HG03457 (cell line): ENCODE results near the gene NRXN3.
"Not testable (repeated sequence)": the region's sequence is repeated elsewhere in the genome, so short reads cannot be mapped to it uniquely, and the experiment has no call there.

Source experiments
- ATAC-seq: cut with Tn5 transposase; IDR thresholded peaks from one replicate; pipeline ENCODE4 v1.9.1; 2021; ENCODE audit warnings: moderate number of reproducible peaks; ENCODE audit not compliant: unreplicated experiment

NRXN3 gene

DNA sequence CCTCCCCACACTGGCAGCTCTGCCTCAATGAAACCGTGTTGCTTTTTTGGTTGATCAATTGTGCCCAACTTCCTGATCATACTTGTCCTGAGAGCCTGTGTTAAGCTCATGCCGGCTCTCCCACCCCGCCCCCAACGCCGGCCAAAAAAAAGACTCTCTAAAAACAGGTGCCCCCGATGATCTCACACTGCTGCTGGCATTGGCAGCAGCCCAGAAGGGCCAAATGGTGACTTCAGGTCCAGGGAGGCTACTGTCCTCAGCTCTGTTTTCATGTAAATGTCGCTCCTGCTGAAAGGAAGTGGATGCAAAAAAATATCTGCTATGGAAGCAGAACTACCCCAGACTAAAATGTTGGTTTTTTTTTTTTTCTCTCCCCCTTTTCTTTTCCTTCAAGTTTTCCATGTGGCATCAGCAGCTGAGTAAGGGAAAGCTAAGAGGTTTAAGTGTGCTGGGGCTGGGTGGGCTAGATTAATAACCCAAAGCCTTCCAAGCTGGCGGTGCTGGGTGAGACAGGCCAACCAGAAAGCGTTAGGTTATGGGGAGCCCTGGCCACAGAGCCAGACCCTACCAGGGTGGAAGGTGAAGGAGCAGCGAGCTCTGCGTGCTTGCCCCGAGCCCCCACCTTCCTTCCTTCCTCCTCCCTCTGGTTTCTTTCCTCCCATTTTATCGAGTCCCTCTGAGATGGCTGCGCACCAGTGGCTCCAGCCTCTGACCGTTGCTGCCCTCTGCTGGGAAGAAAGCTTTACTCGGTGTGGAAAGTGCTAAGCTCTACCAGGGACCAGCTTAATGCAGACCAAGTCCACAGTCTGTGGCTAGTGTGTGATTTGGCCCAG, 396.1 kb downstream of the NRXN3 start:
- ATAC-seq, result peak; percentile 95

DNA sequence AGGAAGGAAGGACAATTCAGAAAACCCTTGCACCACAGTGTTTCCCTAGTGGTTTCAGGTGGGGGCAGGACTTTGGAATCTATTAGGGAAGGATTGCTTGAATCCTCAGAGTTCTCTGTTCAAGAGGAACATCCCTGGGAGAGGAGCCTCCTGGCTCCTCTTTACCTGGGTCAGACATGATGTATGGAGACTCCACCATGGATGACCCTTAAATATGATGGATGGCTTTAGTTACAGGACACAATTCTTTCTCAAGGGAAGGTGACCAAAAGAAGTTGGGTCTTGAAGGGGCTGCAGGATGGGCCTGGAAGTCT, 396.6 kb downstream of the NRXN3 start:
- ATAC-seq, result no peak

DNA sequence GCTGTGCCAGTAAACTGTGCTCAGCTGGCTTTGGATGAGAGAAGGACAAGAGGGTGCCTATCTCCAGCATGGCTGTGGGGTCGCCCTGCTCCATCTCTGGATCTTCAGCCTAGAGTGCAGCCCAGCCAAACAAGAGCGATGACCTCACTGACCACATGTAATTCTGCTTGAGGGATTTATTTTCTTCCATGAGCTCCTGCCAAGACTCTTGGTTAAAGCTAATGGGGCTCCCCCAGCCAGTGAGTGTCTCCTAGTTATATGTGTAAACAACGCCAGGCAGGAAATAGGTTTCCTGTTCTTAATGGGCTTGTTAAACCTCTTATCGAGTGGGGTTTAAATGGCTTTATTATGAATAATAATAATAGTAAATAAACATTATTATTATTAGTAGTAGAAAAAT, 397.2 kb downstream of the NRXN3 start:
- ATAC-seq, result no peak

DNA sequence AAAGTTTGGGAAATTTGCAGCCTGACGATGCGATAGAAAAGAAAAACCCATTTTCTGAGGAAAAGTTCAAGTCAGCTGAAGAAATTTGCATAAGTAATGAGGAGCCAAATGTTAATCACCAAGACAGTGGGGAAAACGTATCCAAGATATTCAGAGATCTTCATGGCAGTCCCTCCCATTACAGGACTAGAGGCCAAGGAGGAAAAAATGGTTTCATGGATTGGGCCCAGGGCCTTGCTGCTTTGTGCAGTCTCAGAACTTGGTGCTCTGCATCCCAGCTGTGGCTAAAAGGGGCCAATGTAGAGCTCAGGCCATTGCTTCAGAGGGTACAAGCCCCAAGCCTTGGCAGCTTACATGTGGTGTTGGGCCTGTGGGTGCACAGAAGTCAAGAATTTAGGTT, 403.6 kb downstream of the NRXN3 start:
- ATAC-seq, result not testable (repeated sequence)

DNA sequence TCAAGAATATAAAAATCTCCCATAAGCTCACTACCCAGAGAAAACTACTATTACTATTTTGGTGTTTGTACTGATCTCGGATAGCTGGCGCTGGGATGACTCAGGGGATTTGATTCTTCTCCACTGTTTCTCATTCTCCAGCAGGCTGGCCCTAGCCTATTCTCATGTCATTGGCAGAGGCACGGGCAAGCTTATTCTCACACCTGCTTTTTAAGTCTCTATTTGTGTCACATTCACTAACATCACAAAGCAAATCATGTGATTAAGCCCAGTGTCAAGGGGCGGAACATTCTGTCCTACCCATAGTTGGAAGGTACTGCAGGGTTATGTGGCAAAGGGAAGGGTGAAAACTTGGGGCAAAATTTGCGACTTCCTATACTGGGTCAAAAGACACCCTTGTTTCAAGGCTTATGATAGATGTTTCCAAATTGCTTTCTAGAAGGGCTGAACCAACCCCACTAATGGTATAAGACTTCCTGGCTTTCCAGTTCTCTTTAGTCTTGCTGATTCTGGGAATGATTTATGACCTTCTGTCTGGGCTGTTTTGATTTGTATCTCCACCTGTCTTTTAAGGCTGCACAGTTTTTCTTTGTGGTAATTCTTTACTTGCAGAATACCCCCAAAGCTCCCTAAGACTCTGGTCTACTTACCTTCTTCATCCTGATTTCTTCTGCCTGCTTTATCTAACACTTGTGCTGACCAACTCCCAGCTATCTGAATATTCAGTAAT, 406.4 kb downstream of the NRXN3 start:
- ATAC-seq, result no peak

DNA sequence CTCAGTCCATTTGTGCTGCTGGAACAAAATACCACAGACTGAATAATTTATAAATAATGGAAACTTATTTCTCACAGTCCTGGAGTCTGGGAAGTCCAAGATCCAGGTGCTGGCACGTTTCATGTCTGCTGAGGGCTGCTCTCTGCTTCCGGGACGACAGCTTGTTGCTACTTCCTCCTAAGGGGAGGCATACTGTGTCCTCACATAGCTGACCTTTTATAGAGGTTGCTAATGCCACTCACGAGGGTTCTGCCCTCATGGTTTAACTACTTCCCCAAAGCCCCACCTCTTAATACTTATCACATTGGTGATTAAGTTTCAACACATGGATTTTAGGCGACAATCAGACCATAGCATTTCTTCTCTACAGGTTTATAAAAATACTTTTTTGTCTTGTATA, 411.1 kb downstream of the NRXN3 start:
- no peak for ATAC-seq

DNA sequence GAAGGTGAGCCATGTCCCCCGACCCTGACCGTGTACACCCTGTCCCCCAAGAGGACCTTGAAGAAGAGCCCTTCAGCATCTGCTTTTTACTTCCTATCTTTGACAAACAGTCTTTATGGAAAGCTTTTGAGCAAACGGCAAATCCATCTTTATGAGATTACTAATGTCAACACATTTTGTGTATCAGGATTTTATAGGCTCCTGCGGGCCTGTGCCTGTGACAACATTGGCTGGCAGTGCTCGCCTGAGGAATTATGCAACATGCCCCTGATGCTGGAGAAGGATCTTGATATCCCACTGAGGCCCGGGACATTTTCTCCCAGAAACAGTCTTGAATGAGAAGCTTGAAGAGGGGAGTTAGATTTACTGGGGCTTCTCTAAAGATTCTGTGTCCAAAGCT, 416.5 kb downstream of the NRXN3 start:
- no peak for ATAC-seq

DNA sequence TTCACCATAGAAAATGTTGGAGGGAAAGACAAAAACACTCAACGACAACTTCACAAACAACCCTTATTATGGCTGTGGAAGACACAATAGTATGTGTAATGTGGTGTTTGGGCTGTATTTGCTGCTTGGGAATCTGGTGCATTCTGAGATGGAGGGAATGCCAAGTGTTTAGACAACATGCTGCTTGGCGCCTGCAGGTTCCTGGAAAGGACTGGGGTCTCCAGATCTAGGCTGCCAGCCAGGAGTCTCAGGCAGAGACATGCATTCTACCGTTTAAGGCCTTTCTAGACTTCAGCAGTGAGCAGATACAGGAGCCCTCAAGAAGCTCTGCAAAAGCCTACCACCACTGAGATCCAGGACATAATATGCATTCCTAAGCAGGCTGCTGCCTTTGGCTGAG, 418.7 kb downstream of the NRXN3 start:
- no peak for ATAC-seq

DNA sequence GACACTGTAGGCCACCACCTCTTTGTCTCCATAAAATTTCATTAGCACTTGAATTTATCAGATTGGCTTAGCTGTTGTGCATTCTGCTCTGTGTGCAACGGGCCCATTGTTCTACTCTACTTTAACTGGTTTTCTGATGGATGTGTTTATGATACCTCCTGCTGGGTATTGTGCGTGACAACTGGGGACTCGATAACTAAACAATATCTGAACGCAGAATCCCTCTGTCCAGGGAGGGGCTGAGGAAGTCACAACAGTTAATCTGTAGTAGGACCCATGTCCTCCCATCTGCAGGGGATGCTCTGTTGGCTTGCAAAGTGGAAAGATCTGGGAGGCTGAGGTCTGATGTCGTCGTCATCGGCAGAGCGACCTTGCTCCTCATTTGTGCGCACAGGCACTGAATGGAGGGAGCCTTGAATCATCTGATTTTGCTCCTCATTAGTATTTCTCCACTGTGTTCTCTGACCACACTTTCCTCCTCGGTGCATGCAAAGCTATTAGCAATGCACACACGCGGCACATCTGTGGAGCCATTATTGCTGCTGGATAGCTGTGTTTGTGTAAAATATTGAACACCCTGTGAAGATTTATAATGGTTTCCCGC, 422.5 kb downstream of the NRXN3 start:
- ATAC-seq, result no peak

DNA sequence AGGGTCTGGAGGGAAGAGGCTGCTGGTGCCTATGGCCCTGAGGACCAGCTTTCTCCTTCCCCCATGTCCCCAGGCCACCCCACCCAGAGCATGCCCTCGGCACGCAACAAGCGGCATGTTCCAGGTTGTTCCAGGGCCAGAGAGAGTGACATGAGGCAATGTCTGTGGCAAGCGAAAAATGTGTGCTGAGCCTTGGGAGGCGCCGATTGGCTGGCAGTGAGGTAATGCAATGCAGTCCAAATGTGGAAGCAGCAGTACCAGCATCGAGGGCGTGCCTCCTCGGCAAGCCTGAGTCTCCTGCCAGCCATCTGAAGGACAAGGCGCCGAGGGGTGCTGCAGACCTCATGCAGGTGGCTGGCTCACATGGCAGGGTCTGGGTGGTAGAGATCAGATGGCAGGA, 423.8 kb downstream of the NRXN3 start:
- ATAC-seq, result no peak

DNA sequence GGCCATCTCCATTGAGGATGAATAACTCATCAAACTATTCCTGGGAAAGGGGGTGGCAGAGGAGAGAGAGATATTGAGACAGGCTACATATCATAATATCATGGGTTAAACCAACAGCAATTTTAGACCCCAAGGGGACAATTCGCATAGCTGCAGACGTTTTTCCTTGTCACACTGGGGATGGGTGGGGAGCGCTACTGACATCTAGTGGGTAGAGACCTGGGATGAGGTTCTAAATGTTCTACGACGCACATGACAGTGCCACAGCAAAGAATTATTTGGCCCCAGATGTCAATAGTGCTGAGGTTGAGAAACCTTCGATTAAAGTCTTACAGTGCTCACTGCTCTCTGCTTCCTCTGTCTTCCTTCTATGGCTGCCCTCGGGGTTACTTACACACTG, 425.6 kb downstream of the NRXN3 start:
- no peak for ATAC-seq

DNA sequence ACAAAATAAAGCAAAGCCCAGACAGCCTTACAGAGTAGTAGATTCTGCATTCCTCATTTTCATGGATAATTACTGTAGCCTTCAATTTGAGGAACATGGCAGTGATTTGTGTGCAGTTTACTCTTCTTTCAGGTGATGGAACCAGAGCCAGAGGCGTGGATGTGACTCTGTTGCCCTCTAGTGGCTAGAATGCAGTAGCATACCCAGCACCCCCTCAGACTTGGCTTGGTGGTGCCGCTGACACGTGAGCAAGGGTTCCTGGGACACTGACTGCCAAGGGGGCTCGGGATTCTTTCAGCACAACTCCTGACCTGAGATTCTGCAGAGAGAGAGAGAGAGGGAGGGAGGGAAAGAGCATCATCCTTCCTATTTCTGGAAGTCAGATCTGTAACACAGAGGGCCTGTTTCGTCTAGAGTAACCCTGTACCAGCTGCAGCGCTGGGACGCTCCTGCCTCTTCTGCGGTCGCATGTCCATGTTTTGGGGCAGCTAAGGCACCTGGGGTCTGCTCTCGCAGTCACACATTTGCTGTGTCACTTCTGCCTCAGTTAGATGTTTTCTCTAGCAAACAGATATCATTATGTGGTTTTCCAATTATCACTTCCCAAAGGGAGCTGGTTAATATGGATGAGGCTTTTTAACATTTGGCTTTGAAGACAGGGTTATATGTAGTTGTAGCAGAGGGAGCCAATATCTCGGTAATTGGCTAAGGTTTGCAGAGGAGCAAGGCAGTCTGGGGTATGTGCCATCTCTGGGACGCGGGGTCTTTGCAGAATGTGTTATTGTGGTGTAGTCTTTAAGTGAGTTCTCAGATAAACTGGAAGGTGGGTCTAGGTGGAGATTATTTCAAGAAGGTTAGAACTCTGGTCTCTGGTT, 428.1 kb downstream of the NRXN3 start:
- ATAC-seq, result peak; percentile 86

DNA sequence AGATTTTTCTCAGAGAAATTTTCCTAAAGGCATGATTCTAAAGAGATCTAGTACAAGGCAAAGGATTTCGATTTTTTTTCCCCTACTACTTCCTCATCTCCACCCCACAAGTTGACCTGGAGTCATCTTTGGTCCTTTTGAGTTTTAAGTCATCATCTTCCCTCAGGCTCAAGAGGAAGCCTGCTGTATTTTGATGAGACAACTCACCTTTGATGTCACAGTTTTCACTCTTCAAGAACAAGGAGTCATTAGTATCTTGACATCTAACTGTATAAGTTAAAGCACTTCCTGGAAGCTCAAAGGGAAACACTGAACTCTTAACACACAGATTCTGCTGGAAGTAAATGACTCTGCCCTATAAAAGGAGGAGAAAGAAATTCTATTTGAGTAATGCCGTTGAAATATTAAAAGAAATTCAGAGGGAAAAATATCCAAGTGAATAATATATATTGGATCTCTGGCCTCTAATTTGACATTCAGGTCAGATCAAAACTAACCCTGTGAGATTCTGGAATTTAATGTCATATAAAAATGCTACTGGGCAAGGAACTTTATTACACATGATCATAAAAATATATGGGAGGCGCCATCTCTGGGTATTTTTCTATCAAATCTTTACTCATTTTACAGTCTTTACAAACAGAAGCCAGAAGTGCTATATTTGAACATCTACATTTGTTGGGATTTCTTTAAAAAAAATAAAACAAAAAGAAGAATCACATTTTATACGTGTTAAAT, 435.0 kb downstream of the NRXN3 start:
- no peak for ATAC-seq

DNA sequence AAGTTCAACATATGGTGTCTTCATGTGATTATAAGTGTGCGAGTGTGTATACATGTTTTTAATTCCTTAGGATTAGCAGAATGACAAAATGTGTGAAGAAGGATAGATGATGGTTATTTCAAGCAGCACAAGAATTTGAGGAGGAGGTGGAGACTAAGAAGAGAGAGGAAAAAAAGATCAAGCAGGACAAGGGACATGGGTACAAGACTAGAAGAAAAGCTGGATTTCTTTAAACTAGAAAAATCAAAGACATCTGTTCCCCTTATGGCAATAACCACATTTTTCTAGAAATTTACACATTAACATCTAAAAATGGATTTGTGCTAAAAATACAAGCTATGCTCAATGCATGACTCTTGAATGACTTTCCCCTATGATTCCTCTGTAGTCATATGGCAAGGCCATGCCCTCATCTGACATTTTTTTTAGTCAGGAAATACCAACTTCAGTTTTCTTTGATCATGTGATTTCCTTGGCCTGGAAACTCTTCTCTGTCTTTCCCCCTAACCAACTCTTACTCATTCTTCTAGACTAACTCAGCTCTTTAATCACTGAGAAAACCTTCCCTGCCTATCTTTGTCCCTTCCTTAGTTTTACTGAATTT, 435.8 kb downstream of the NRXN3 start:
- no peak for ATAC-seq

DNA sequence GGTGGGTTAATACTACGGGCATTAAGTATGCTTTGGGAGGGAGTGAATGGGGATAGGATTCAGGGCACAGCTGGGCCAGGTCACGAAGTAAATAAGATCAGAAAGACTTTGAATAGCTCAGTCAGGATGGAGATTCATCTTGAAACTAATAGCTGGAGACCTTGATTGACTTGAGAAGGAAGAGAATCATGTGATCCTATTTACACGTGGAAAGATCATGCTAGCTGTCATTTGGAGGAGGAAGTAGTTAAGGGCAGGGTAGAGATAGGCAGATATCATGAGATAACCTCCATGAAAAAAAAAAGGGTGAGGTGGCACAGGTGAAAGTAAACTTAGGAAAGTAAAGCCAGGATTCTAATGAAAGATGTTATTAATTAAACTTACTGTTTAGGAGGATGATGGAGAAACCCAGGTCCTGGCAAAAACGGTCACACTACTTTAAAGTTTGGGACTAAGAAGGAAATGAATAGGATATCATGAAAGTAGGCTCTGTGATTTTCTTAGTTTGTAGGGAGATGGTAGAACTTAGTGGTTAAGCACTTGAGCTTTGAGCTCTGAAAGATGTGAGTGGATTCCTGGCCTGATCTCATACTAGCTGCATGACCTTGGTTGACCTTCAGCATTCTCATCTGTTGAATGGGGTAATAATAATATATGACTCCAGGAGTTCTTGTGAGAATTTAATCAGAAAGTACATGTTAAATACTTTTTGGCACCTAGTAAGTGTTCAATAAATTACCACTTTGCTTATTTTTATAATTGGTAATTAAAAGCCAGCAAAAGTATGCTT, 439.0 kb downstream of the NRXN3 start:
- ATAC-seq, result no peak

DNA sequence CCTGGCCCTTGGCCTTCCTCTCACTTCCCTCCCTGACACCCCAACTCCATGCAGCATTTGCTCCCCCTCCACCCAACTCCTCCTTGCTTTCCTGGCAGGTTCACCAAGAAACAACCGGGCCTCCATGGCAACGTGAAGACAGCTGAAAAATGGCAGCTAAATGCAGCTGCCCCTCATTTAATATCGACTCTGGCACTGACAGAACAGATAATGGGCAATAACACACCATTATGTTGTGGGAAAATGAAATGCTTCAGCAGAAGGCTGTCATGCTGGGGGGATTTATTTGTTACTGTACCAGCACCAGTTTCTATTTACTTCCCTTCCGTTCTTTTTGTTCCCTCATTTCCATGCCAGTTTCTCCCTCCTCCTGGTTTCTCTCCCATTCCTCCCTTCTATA, 440.8 kb downstream of the NRXN3 start:
- ATAC-seq, result no peak

DNA sequence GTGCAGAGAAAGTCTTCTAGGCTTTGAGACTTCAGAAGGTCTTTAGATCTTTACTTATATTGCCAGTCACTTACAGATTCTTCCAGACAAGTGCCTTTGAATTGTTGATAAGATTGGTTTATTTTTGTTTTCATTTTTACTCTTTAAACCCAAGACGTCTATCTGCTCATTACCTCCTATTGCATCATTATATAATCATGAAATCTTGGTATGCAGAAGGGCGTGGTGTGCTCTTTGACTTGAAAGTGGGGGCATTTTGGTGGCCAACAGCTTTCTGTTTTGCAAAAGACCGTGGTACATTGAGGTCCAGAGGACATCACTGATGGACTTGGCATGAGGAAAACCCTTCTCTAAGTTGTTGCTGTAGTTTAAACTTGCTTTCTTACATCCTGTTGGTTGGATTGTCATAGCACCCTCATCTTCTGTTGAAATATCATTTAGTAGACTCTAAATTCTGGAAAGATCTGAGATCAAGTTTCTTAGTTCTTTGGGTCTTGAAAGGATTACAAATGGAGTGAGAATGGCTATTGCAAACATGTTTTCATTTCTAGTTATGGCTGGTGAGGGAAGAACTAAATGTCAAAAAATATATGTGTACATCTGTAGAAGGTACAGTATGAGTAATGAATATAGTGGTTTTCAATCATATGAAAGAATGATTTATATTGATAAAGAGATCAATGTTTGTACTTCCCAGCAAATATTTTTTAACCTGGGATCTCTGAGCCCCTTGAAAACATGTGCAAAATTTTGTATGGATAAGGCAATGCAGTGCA, 441.8 kb downstream of the NRXN3 start:
- no peak for ATAC-seq

DNA sequence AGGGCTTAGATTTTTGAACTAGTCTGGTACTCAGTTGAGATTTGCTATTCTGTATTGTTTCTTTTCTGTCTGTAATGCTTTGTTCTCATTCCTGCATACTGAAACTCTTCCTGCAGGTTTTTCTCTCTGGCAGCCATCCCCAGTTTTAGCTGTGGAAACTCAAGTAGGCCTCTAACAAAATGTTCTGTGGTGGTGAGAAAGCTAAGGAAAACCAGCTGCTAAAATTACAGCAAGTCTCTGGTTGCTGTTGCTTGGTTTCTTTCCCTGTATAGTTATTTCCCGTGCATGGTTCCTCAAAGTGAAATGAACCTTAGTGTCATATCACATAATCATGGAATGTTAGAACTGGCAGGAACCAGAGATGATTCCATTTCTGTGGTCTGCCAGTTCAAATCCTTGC, 442.5 kb downstream of the NRXN3 start:
- no peak for ATAC-seq

DNA sequence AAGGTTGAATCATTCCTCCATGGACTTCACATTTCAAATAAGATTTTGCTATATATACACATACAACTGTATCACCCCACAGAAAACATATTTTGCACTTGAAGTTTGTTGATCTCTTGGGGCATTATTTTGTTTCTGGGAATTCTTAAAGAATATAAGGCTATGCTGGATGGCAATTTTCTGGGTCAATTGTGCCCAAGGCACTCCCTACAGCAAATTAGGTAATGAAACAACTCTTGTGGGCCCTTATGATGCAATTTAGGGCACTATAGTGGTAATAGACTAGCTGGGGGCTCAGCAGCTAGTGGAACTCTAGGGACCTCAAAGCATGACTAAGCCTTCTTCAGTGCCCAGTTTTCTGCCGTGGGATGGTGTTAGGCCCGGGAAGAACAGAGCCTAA, 444.4 kb downstream of the NRXN3 start:
- no peak for ATAC-seq
